Esophagus muscularis mucosa (tissue), 4 donors: Measurements from ENCODE around the gene DOCK8. TPM values are rescaled to one million over a fixed set of nuclear protein-coding genes. Genes with fewer than 3 reads are reported as not detected.

Experiments used
- DNase-seq: peaks from one replicate; pipeline ENCODE4 v3.0.0-alpha.2; 2017; ENCODE audit errors: extremely low spot score
- H3K27ac ChIP-seq, 4 donors: fragments of 200-600 bp; sonication (generic); replicated peaks in 1 of 4; 1 replicate in 3 of 4; 2 replicates in 1 of 4; pipeline ENCODE4 v1.5.1; 2016 to 2019; ENCODE audit warnings: mild to moderate bottlenecking in 1 of 4
- H3K27me3 ChIP-seq, 4 donors: fragments of 200-600 bp; sonication (generic); one replicate each; pipeline versions ENCODE4 v1.5.1 to v1.6.0; 2016 to 2019
- H3K36me3 ChIP-seq, 4 donors: fragments of 200-600 bp; sonication (generic); one replicate each; pipeline ENCODE4 v1.5.1; 2016 to 2019
- H3K4me1 ChIP-seq, 4 donors: fragments of 200-600 bp; sonication (generic); one replicate each; pipeline ENCODE4 v1.5.1; 2016 to 2019
- H3K4me3 ChIP-seq, 4 donors: fragments of 200-600 bp; sonication (generic); 1 replicate in 2 of 4; 2 replicates in 2 of 4; pipeline ENCODE4 v1.5.1; 2016 to 2019; ENCODE audit warnings: mild to moderate bottlenecking in 4 of 4, moderate library complexity in 1 of 4
- H3K9me3 ChIP-seq, 4 donors: fragments of 200-600 bp; sonication (generic); 1 replicate in 3 of 4; 2 replicates in 1 of 4; pipeline ENCODE4 v1.5.1; 2016 to 2019
- EP300 ChIP-seq: sonication (generic); formaldehyde crosslinking; IDR thresholded peaks from one replicate; pipeline ENCODE4 v1.6.1; 2017; ENCODE audit warnings: antibody characterized with exemption
- POLR2A ChIP-seq: fragments of 450-650 bp; IDR thresholded peaks from one replicate; pipeline ENCODE4 v1.6.1; 2017; ENCODE audit warnings: antibody characterized with exemption, moderate library complexity, mild to moderate bottlenecking, low read depth
- POLR2AphosphoS5 ChIP-seq, 2 donors: sonication (generic); formaldehyde crosslinking; IDR thresholded peaks; one replicate each; pipeline ENCODE4 v1.6.1; 2017; ENCODE audit warnings: antibody characterized with exemption in 2 of 2
- WGBS: methylation state at CpG from one replicate; pipeline ENCODE4 v1.1.5; 2018; 5-methylcytosine and 5-hydroxymethylcytosine counted together
- intact Hi-C: fragments of 100-400 bp; cut with DNase I; formaldehyde crosslinking; loops from one replicate; pipeline ENCODE4 v1.15.1; 2023
- total RNA-seq, 4 donors: library from RNA; depleted of rRNA; stranded (reverse); fragments of >200 nt; gene quantifications; one replicate each; pipeline versions ENCODE4 v1.1.0 to v1.2.1, GENCODE V29; 2016
- TF ChIP-seq, protein P1 (sequence below), 3 experiments: fragments of 200-600 bp in 2 of 3; fragments of 450-650 bp in 1 of 3; sonication (generic) in 2 of 3; IDR thresholded peaks; one replicate each; pipeline ENCODE4 v1.5.1; 2017 to 2019; ENCODE audit warnings: antibody characterized with exemption in 3 of 3, mild to moderate bottlenecking in 2 of 3, moderate library complexity in 1 of 3

The DOCK8 gene
- total RNA-seq, 4 donors from 2014 or later = 45.1 to 72.8 (median 48.8) TPM

DNA sequence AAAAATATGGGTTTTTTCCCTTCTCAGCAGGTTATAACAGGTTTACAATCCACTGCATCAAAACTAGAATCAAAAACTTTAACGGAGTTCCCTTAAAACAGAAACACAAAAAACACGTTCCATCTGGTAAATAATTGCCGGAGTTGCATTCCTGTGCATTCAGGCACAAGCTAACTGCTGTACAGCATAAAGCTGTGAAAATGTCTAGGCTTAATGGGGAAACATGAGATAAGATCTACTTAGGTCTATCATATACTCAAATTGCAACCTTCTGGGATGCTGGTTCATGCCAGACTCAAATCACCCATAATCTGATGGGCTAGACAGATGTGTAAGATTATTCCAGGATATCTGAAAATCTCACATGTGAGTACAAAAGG lies 265.3 kb downstream of the DOCK8 start:
- intact Hi-C loops = loop anchor here (10.0 kb wide), 1 partner anchor 325 kb away; no protein-coding TSS in a partner anchor
- 82% methylated on average over 3 of the region's 3 CpGs for WGBS
- H3K4me1 ChIP-seq = no peaks in the 10 kb centered on the region
- H3K36me3 ChIP-seq = no peaks in the 10 kb centered on the region
- H3K4me3 ChIP-seq = no peak overlapping the region
- no peaks in the 10 kb centered on the region for H3K9me3 ChIP-seq
- no peak overlapping the region for H3K27ac ChIP-seq
- no peak for DNase-seq
- TF ChIP-seq POLR2AphosphoS5 (IDR thresholded peaks at IDR 0.05) (no peak), POLR2A (no peak), EP300 (no peak)
- TF ChIP-seq, protein P1, sequence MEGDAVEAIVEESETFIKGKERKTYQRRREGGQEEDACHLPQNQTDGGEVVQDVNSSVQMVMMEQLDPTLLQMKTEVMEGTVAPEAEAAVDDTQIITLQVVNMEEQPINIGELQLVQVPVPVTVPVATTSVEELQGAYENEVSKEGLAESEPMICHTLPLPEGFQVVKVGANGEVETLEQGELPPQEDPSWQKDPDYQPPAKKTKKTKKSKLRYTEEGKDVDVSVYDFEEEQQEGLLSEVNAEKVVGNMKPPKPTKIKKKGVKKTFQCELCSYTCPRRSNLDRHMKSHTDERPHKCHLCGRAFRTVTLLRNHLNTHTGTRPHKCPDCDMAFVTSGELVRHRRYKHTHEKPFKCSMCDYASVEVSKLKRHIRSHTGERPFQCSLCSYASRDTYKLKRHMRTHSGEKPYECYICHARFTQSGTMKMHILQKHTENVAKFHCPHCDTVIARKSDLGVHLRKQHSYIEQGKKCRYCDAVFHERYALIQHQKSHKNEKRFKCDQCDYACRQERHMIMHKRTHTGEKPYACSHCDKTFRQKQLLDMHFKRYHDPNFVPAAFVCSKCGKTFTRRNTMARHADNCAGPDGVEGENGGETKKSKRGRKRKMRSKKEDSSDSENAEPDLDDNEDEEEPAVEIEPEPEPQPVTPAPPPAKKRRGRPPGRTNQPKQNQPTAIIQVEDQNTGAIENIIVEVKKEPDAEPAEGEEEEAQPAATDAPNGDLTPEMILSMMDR (IDR thresholded peaks at IDR 0.05) = no peak
- H3K27me3 ChIP-seq = no peaks in the 10 kb centered on the region

DNA sequence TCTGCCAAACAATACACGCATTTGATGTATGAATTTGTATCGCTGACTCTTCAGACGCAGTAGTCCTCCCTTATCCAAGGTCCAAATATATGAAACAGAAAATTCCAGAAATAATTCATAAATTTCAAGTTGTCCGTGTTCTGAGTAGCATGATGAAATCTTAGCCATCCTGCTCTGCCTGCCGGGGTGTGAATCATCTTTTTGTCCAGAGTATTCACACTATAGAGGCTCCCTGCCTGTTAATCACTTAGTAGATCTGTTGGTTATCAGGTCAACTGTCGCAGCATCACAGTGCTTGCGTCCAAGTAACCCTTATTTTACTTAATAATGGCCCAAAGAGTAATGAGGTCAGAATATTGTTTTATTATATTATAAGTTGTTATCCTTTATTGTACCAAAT lies 268.1 kb downstream of the DOCK8 start:
- no peak overlapping the region for H3K4me3 ChIP-seq
- DNase-seq = no peak
- H3K36me3 ChIP-seq = no peaks in the 10 kb centered on the region
- H3K27me3 ChIP-seq = no peaks in the 10 kb centered on the region
- H3K27ac ChIP-seq = no peak overlapping the region
- H3K4me1 ChIP-seq = no peaks in the 10 kb centered on the region
- TF ChIP-seq EP300 (no peak), POLR2A (no peak), POLR2AphosphoS5 (IDR thresholded peaks at IDR 0.05) (no peak)
- TF ChIP-seq, protein P1 (IDR thresholded peaks at IDR 0.05) = no peak
- WGBS = 64% methylated on average over 7 of the region's 7 CpGs
- intact Hi-C loops = no loop called here
- H3K9me3 ChIP-seq = no peaks in the 10 kb centered on the region

DNA sequence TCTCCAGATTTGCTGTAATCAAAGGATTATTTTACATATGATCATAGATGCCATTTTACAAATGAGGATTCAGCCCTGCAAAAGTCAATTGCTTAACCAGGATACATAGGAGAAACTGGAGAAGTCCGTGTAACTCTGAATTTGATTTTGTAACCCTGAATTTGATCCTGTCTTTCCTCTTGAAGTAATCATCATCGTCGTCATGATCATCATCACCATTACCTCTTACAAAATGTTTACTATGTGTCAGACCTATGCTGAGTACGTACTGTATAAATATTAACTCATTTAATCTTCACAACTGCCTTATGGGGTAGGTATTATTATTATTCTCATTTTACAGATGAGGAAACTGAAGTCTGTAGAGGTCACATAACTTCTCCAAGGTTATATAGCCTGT lies 271.5 kb downstream of the DOCK8 start:
- Histone ChIP-seq H3K4me3 (no peak overlapping the region), H3K36me3 (no peaks in the 10 kb centered on the region), H3K4me1 (peaks cover 0 to 9% (median 2%) of the 10 kb centered on the region in 4 donors), H3K9me3 (no peaks in the 10 kb centered on the region), H3K27me3 (no peaks in the 10 kb centered on the region), H3K27ac (no peak overlapping the region)
- DNase-seq = no peak
- intact Hi-C loops = no loop called here
- TF ChIP-seq, protein P1 (IDR thresholded peaks at IDR 0.05) = no peak
- TF ChIP-seq POLR2A = no peak
- TF ChIP-seq EP300 = no peak
- TF ChIP-seq POLR2AphosphoS5 (IDR thresholded peaks at IDR 0.05) = no peak
- 89% methylated on average over 4 of the region's 4 CpGs for WGBS

- Histone ChIP-seq H3K27ac (no peak overlapping the region), H3K9me3 (no peaks in the 10 kb centered on the region), H3K36me3 (no peaks in the 10 kb centered on the region), H3K4me3 (no peak overlapping the region), H3K4me1 (peaks cover 0 to 9% (median 2%) of the 10 kb centered on the region in 4 donors), H3K27me3 (no peaks in the 10 kb centered on the region)
- TF ChIP-seq, protein P1 (IDR thresholded peaks at IDR 0.05) = no peak
- no peak for TF ChIP-seq EP300
- no peak for TF ChIP-seq POLR2AphosphoS5 (IDR thresholded peaks at IDR 0.05)
- no peak for TF ChIP-seq POLR2A
- WGBS = 97% methylated on average over 2 of the region's 2 CpGs
- intact Hi-C loops = no loop called here
- DNase-seq = no peak
Measured at GRCh38 chr9:487429-487828, 272.8 kb downstream of the DOCK8 start.

GRCh38 chr9:488448-488847 lies 273.8 kb downstream of the DOCK8 start:
- DNase-seq = no peak
- no peak overlapping the region for H3K4me3 ChIP-seq
- no peaks in the 10 kb centered on the region for H3K27me3 ChIP-seq
- TF ChIP-seq POLR2A = no peak
- TF ChIP-seq, protein P1 (IDR thresholded peaks at IDR 0.05) = no peak
- no peak for TF ChIP-seq POLR2AphosphoS5 (IDR thresholded peaks at IDR 0.05)
- no peak for TF ChIP-seq EP300
- H3K36me3 ChIP-seq = no peaks in the 10 kb centered on the region
- 90% methylated on average over 2 of the region's 2 CpGs for WGBS
- H3K9me3 ChIP-seq = no peaks in the 10 kb centered on the region
- intact Hi-C loops = no loop called here
- no peak overlapping the region for H3K27ac ChIP-seq
- H3K4me1 ChIP-seq = peaks cover 0 to 9% (median 2%) of the 10 kb centered on the region in 4 donors
